ENCODE measurements around the gene HOXC12. TPM values are rescaled to one million over a fixed set of nuclear protein-coding genes. Genes with fewer than 3 reads are reported as not detected.
A peak's percentile ranks its signal among the peaks of the same experiment; 100 is the strongest.

Gene HOXC12
- total RNA-seq, 1 experiment from 2014 or later = not detected

GRCh38 chr12:53960187-53961024 lies 5.7 kb downstream of the HOXC12 start (continued):
- no peak for TF ChIP-seq IRF1 (CRISPR knock-in tag; IDR thresholded peaks at IDR 0.05)
- no peak for TF ChIP-seq ZSCAN18 (CRISPR knock-in tag; IDR thresholded peaks at IDR 0.05)
- TF ChIP-seq ZNF671 (CRISPR knock-in tag; IDR thresholded peaks at IDR 0.05) = no peak
- no peak for TF ChIP-seq ZNF138 (CRISPR knock-in tag; conservative IDR thresholded peaks at IDR 0.05)

GRCh38 chr12:53961025-53961761 lies 6.5 kb downstream of the HOXC12 start:
- Mint-ChIP-seq H3K9me3 (no peaks in the 10 kb centered on the region), H3K4me1 (peaks cover 17% of the 10 kb centered on the region), H3K4me3 (no peak overlapping the region), H3K36me3 (no peaks in the 10 kb centered on the region), H3K27ac (no peak overlapping the region), H3K27me3 (ENCODE audit: low read depth) (peaks cover 100% of the 10 kb centered on the region)
- DNase-seq (ENCODE audit: low spot score) (no peak), ATAC-seq (peak; percentile 23)
- CTCF ChIA-PET = interaction anchor here (0.9 to 1.5 kb wide), 9 partner anchors 9 to 214 kb away, joined by 3 to 6 read pairs (median 4); partner anchors contain the start of genes HOXC10 and HOXC13
- TF ChIP-seq CDX4 (CRISPR knock-in tag; IDR thresholded peaks at IDR 0.05; ENCODE audit: borderline replicate concordance) (no peak), NR2C2 (CRISPR knock-in tag; IDR thresholded peaks at IDR 0.05) (no peak), ZNF219 (CRISPR knock-in tag; IDR thresholded peaks at IDR 0.05; ENCODE audit: borderline replicate concordance) (peak; percentile 47; the same call in 1 of the 2 replicates), MLX (CRISPR knock-in tag; IDR thresholded peaks at IDR 0.05) (no peak)
- TF ChIP-seq, protein P1, sequence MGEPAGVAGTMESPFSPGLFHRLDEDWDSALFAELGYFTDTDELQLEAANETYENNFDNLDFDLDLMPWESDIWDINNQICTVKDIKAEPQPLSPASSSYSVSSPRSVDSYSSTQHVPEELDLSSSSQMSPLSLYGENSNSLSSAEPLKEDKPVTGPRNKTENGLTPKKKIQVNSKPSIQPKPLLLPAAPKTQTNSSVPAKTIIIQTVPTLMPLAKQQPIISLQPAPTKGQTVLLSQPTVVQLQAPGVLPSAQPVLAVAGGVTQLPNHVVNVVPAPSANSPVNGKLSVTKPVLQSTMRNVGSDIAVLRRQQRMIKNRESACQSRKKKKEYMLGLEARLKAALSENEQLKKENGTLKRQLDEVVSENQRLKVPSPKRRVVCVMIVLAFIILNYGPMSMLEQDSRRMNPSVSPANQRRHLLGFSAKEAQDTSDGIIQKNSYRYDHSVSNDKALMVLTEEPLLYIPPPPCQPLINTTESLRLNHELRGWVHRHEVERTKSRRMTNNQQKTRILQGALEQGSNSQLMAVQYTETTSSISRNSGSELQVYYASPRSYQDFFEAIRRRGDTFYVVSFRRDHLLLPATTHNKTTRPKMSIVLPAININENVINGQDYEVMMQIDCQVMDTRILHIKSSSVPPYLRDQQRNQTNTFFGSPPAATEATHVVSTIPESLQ (CRISPR knock-in tag; IDR thresholded peaks at IDR 0.05) = no peak
- POLR2A ChIA-PET = interaction anchor here (0.9 kb wide), 1 partner anchor 29 kb away, joined by 3 read pairs; no protein-coding TSS in a partner anchor

DNA sequence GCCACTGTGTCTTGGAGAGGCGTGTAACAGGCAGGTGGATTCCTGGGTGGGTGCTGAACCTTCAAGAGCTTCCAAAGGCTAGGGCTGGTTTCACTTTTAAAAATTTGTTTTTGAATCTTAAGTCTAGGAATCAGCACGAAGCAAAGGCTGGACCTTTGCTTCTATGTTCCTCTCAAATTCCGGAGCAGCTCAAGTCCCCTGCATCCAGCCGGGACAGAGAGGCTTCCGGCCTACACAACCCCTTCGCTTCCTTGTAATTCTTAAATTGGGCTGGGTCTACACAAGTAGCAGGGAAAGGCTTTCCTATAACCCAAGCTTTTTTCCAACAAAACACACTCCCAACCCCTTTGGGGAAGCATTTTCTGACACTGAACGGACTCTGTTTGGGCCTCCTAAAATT lies 8.3 kb downstream of the HOXC12 start:
- TF ChIP-seq PRRX2 (CRISPR knock-in tag; IDR thresholded peaks at IDR 0.05) (no peak), ZNF512 (CRISPR knock-in tag; IDR thresholded peaks at IDR 0.05; ENCODE audit: borderline replicate concordance) (no peak)
- TF ChIP-seq, protein P2, sequence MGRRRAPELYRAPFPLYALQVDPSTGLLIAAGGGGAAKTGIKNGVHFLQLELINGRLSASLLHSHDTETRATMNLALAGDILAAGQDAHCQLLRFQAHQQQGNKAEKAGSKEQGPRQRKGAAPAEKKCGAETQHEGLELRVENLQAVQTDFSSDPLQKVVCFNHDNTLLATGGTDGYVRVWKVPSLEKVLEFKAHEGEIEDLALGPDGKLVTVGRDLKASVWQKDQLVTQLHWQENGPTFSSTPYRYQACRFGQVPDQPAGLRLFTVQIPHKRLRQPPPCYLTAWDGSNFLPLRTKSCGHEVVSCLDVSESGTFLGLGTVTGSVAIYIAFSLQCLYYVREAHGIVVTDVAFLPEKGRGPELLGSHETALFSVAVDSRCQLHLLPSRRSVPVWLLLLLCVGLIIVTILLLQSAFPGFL (CRISPR knock-in tag; IDR thresholded peaks at IDR 0.05; ENCODE audit: borderline replicate concordance) = no peak
- TF ChIP-seq, protein P3, sequence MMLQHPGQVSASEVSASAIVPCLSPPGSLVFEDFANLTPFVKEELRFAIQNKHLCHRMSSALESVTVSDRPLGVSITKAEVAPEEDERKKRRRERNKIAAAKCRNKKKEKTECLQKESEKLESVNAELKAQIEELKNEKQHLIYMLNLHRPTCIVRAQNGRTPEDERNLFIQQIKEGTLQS (CRISPR knock-in tag; conservative IDR thresholded peaks at IDR 0.05) = no peak
- no peaks in the 10 kb centered on the region for H3K9me3 Mint-ChIP-seq
- DNase-seq (ENCODE audit: low spot score) = no peak
- ChIA-PET POLR2A (no interaction called here), CTCF (interaction anchor here (1.0 to 1.5 kb wide), 3 partner anchors 11 to 205 kb away, joined by 3 to 4 read pairs (median 3); partner anchors contain the start of gene HOXC10)
- H3K4me3 Mint-ChIP-seq = no peak overlapping the region
- H3K27ac Mint-ChIP-seq = no peak overlapping the region
- H3K36me3 Mint-ChIP-seq = no peaks in the 10 kb centered on the region
- H3K4me1 Mint-ChIP-seq = peaks cover 23% of the 10 kb centered on the region
- peaks cover 100% of the 10 kb centered on the region for H3K27me3 Mint-ChIP-seq (ENCODE audit: low read depth)
- no peak for ATAC-seq

Data from WTC11 (cell line).